SKM-1 treated with dmso at 0.1 percent for 144 hours (cell line): ENCODE data around the gene ADNP.
A peak's percentile ranks its signal among the peaks of the same experiment; 100 is the strongest.
"Not testable (repeated sequence)": the region's sequence is repeated elsewhere in the genome, so short reads cannot be mapped to it uniquely, and the experiment has no call there.

Source experiments
- DNase-seq: peaks from one replicate; lab custom pipeline; 2025; ENCODE audit not compliant: unreplicated experiment; lab: John Stamatoyannopoulos, UW

ADNP gene

DNA sequence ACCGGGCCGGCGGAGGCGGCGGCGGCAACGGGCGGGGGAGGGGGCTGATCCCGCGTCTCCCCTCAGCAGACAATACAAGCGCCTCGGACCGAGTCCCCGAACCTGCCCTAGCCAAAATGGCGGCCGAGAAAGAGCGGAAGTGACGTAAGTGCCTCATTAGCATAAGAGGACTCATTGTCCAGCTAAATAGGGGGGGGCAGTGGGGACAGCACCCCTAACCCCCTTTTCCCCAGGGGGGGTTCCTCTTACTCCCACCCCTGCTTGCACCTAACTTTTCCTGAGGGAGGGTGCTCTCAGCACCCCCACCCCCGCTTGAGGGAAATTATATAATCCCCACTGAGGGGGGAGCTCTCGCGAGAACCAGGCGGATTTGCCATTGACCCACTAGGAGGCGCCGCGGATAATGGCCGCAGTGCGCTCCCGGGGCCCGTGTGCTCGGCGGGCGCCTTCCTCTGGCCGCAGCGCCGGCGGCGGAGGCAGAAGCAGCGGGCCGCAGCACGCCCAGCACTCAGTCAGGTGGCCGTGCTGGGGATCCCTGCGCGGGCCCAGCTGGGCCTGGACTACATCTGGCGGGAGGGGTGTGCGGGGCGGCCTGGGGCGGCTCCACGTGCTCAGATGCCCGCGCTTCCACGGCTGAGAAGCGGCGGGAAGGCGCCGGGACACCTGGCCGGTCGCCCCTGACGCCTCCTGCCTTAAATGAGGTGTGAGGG lies at the start of gene ADNP:
Gene ADNP (minus strand): TSS at position 132 of the 710 bp plus-strand sequence. CDS start 27,441 bp downstream, outside the sequence.
- peak; percentile 50 for DNase-seq

DNA sequence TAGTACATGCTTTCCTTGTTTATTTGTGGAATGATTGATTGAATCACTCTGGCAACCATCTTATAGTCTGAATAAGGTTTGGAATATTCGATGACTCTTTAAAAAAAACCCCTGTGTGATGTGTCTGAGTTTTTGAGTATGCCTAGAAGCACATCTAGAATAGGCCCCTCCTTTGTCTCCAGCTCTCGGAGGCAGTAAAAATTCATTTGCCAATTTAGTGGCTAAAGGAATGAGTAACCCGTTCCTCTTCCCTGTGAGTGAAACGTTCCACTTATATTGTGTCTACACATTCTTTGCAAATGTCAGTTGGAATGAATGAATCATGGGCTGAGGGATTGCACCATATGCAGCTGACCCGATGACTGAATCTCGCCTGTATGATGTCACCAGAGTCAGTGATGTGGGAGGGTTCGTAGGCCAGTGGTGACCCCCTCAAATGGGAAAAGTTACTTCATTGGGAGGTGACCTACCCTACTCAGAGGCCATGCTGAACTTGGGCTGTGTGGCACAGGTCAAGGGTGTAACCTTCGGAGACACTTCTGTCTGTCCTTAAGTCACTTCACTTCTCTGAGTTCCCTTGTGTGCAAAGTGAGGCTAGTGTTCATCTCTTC lies 48.9 kb upstream of the ADNP start:
- DNase-seq = peak; percentile 38

DNA sequence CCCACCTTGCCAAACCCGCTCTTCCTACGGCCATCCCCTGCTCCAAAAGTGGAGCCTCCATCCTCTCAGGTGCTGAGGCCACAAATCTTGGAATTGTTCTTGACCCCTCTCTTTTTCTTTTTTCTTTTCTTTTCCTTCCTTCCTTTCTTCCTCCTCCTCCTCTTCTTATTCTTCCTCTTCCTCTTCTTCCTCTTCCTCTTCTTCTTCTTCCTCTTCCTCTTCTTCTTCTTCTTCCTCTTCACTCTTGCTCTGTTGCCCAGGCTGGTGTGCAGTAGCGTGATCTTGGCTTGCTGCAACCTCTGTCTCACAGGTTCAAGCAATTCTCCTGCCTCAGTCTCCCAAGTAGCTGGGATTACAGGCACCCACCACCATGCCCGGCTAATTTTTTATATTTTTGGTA lies 47.3 kb upstream of the ADNP start:
- DNase-seq = not testable (repeated sequence)

DNA sequence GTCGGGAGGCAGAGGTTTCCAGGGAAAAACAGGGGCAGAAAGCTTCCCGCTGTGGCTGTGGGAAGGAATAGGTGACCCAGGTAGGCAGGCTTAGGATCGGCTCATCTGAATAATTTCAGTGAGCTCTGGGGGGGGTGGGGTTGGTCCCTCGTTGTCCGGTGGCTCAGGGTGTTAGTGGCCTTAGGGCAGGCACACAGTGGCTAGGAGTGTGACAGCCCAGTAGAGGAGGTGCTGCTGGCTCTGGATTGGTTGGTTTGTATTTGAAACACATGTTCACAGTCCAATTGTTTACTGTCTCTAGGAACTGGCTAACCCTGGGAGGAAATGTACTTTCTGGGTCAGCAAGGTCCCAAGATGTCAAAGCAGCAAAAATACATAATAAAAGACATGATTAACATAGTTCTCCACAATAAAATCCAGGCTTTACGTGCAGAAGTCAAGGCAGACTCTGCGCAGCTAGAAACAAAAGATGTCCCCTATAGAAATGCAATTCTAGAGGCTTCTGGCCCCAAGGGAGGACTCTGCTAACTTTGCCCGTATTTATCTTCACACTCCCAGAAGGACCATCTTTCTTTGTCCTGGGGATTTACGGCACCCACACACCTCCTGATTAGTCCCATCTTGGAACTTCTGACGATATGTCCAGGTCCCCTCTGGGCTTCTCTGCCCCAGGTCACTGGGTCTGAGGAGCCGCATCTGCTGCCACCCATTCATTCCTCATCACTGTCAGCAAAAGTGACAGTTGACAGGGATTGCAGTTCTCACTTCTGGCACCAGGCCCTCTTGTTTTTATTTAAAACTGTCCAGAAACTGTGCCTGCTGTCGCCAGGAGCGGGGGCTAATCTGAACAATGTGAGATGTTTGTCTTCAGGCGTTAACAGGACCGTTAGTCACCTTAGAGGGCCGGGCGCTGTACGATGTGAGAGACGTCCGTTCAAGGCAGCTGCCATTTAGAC lies 46.1 kb upstream of the ADNP start:
- DNase-seq = no peak

DNA sequence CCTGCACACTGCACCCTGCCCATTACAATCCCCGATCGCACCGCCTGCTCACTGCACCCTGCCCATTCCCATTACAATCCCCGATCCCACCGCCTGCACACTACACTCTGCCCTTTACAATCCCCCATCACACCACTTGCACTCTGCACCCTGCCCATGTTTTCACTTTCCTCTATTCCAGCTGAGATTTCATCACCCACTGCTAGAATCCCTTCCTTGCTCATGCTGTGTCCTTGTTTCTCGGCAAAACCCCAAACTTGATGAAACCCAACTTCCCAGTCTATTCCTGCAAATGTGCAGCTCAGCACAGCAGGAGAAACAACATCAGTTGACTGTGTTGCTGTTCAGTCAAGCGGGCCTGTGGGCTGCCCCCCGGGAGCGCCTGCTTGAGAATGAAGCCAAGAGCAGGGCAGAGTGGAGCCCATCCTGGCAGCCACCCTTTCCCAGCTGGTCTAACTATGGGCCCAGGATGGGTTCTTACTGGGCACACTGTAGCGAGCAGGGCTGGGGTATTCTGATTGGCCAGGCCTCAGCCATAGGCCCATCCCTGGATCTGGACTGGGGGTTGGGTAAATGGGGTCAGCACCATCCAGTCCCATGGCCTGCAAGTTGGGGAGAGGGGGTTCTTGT lies 44.6 kb upstream of the ADNP start:
- DNase-seq = no peak

DNA sequence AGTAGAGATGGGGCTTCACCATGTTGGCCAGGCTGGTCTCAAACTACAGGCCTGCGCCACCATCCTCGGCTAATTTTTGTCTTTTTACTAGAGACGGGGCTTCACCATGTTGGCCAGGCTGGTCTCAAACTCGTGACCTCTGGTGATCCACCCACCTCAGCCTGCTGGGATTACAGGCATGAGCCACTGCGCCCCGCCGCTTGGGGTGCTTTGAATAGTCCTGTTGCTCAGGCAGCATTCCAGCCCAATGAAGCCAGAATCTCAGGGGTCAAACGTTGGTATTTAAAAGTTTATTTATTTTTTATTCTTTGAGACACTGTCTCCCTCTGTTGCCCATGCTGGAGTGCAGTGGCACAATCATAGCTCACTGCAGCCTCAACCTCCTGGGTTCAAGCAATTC lies 38.7 kb upstream of the ADNP start:
- no peak for DNase-seq

DNA sequence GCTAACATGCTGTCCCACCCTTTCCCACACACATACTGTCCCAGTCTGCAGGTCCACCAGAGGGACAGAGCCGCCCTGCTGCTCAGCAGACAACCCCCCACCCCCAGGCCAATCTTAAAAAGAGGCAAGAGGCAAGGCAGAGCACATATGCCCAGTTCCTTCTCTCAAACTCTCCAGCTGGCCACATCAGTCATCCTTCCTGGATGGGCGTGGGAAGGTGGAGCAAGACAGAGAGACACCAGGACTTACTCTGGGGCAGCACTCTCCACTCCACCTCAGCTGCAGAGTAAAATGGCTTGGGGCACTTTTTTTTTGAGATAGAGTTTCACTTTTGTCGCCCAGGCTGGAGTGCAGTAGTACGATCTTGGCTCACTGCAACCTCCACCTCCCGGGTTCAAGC lies 38.2 kb upstream of the ADNP start:
- no peak for DNase-seq

DNA sequence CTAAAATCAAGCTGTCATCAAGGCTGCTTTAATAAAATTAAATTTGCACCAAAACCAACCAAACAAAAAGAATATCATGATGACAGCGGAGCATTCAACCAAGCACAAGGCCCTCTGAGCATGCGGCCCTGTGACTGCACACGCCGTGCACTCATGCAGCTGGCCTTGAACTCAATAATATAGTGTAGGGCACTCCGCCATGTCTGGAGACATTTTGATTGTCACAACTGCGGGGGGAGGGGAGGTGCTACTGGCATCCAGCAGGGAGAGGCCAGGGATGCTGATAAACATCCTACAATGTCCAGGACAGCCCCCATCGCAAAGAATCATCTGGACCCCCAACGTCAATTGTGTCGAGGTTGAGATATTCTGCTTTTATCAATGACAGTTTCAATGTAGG lies 37.1 kb upstream of the ADNP start:
- no peak for DNase-seq

DNA sequence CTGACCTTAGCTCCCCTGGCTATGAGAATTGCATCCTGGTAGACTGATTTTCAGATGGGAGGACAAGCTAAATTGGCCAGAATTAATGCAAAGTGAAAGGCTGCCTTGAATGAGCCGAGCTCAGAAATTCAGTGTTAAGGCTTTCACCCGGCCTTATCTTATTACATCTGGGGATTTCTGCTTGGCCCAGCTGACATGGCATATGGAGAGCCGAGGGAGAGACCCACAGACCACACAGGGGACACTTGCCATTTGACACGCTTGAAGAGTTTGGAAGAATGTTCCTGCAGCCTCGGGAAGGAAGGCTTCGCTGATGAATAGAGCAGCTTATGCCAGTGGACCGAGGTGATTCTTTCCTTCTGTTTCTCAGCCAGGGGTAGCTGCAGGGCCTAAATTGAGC lies 36.3 kb upstream of the ADNP start:
- no peak for DNase-seq

DNA sequence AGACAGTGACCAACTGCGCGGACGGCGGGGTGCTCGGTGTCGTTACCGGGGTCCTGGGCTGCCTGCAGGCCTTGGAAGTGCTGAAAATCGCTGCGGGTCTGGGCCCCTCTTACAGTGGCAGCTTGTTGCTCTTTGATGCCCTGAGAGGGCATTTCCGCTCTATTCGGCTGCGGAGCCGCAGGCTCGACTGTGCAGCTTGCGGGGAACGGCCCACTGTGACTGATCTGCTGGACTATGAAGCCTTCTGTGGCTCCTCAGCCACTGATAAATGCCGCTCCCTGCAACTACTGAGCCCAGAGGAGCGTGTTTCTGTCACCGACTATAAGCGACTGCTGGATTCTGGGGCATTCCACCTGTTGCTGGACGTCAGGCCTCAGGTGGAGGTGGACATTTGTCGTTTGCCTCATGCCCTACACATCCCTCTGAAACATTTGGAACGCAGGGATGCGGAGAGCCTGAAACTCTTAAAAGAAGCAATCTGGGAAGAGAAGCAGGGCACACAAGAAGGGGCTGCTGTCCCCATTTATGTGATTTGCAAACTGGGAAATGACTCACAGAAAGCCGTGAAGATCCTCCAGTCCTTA lies 28.4 kb upstream of the ADNP start:
- DNase-seq = no peak

DNA sequence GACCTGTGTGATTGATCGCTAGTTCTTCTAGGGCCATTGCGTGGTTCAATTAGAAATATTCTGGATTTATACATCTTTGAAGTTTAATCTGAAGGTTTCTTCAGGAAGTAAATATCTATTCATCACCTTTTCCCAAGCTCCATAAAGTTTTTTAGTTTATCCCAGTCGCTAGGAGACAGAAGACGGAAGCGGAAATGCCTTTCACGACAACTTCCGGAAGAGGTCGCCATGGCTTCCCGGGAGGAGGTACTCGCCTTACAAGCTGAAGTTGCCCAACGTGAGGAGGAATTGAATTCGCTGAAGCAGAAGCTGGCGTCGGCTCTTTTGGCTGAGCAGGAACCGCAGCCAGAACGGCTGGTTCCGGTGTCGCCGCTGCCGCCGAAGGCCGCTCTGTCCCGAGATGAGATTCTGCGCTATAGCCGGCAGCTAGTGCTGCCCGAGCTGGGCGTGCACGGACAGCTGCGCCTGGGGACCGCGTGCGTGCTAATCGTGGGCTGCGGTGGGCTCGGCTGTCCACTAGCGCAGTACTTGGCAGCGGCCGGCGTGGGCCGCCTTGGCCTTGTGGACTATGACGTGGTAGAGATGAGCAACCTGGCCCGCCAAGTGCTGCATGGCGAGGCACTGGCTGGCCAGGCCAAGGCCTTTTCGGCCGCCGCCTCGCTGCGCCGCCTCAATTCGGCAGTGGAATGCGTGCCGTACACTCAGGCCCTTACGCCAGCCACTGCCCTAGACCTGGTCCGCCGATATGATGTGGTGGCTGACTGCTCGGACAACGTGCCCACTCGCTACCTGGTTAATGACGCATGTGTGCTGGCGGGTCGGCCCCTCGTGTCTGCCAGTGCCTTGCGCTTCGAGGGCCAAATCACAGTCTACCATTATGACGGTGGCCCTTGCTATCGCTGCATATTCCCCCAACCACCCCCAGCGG lies 27.6 kb upstream of the ADNP start, which contains the start of gene MOCS3:
Gene MOCS3 (plus strand): TSS at position 204 of the 928 bp plus-strand sequence. CDS start 25 bp downstream, at position 229.
- DNase-seq = peak; percentile 97

DNA sequence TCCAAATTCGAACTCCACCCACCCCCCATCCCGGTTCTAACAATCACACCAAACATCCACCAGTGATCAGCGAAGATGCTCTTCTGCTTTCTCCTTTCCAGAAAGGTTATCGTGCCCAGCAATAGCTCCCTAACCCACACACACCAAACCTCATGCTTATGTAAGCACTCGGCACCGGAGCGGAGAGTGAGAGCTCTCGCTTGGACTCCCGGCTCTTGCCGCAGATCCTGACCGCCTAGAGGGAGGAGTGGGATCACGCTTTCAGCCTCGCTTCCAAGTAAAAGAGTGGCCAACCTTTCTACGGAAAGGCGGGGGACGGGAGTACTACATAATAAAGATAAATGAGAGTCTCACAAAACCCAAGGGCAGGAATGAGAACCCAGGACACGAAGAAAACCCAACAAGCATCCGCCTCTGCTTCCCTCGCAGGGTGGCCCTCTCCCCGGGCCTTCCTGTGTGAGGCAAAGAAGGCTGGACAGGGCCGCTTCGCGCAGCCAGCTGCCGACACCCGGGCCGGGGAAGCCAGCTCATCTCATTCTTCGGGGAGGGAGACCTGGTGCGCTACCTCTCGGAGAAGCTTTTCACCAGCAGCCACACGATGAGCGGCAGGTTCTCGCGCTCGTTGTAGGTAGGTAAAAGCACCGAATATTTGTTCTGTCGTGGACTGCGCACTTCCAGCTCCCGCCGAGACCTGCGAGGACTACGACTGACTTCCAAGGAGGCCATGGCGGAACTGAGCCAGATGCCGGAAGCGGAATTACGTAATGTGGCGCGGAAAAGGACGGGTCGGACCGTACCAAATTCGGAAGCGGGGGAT lies 26.8 kb upstream of the ADNP start, which contains the start of gene DPM1:
Gene DPM1 (minus strand): TSS at position 735 of the 817 bp plus-strand sequence. CDS start 9 bp downstream, at position 726.
- DNase-seq = peak; percentile 97

DNA sequence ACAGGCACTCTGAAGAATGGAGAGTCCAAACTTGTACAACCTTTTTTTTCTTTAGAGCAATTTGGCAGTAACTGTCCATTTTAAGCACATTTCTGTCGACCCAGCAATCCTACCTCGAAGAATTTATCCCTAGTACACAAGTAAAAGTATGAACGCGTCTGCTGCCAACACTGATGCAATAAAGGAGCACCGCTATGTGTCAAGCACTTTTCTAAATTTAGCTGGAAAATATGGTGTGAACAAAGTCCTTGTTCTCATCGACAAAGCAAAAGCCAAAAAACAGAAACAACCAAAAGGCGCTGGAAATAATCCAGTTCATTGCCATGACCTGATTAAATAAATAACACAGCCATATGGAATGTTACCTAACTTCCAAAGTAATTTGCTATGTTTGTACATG lies 26.0 kb upstream of the ADNP start:
- no peak for DNase-seq

DNA sequence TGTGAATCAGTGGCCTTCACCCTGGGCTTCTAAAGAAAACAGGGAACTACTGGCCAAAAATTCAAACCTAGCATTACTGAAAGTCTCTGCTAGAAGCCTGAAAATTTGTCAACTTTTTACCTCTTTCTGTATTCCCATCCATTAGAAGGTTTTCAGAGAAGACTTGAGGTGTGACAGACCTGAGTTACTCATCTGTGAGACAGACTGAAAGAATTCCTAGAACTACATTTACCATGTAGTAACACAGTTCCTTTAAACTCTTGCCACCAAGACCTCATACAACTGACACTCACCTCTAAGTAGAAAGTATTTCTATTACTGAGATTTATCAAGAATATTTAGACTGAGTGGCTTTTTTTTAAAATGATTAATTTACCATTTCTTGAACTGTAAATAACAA lies 22.6 kb upstream of the ADNP start:
- no peak for DNase-seq

DNA sequence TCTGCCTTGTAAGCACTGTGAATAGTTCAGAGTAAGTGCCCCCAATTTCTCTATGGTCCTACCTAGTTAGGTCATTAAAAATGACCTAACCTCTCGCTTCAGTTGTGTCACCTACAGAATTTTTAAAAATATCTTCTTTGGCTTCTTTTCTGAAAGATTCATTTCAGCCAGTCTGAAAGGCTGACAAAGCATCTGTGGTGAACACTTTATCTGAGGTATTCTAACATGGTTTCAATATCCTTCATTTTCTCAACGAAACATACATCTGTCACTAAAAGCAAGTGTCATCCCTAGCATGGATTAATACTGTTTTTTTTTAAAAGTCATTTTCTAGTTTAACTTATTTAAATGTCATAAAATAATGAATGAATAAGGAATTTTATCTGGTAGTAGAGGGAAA lies 22.0 kb upstream of the ADNP start:
- no peak for DNase-seq

DNA sequence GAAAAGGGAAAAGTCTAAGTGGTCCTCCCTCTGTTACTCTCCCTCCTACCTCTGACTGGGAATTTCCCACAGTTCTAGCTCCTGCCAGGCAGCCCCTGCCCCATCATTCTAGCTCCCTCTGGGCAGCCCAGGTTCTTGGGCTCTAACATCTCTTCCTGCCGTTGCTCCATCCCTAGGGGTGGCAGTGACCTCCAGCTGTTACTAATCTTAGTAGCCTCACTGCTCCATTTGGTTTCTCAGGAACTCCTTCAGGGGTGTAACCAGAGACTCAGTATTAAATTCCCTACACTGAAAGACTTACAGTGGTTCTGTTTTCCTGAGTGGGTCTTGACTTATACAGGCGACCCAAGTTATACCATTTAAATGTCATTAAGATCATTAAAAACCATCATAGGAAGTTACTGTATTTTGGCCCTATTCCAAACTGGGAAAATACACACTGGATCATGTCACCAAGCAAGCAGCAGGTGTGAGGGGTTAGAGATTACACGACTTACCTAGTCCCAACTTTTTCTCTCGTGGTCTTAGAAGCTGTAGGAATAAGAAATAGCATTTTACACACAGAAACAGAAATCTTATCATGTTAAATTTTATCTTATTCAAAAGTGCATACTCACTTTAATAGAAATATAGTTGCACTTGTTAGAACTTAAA lies 17.0 kb upstream of the ADNP start:
- no peak for DNase-seq

DNA sequence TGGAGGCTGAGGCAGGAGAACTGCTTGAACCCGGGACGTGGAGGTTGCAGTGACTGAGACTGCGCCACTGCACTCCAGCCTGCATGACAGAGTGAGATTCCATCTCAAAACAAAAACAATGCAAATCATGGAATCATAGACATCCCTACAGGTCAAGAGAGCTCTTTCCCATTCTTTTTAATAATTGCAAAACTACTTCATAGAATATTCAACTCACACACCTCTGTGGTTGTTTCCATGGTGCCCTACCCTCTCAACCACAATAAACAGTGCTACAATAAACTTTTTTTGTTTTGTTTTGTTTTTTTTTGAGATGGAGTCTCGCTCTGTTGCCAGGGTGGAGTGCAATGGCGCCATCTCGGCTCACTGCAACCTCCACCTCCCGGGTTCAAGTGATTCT lies 11.8 kb upstream of the ADNP start:
- DNase-seq = no peak

DNA sequence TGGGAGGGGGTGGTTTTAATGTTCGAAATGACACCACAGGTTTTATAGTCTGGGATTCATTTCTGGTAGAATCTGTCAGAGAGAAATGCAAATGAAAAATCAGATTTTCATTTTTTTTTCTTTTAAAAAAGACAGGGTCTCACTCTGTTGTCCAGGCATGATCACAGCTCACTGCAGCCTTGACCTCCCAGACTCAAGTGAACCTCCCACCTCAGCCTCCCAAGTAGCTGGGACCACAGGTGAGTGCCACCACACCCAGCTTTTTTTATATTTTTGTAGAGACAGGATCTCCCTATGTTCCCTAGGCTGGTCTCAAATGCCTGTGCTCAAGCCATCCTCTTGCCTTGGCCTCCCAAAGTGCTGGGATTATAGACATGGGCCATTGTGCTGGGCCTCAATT lies 2.4 kb upstream of the ADNP start:
- DNase-seq = no peak
